ENCODE measurements around the gene NAP1L4. TPM values are rescaled to one million over a fixed set of nuclear protein-coding genes. Genes with fewer than 3 reads are reported as not detected.

The NAP1L4 gene
- total and polyA plus RNA-seq, 2 of the 8 experiments (the other 6 are each of a cell fraction or from before 2014, with no cell fraction given): 75.8 to 194 TPM

GRCh38 chr11:2922655-2923054 is 69.5 kb downstream of the NAP1L4 start:
- no peak overlapping the region for H2AFZ ChIP-seq (ENCODE audit: low read length)
- H2BK20ac ChIP-seq (ENCODE audit: low read length): no peak overlapping the region
- H3K4me3 ChIP-seq (ENCODE audit: extremely low read depth in 1 of 4, insufficient read depth in 2 of 4, low read depth in 3 of 4, low read length in 4 of 4): no peak overlapping the region
- H3K23me2 ChIP-seq (ENCODE audit: low read depth, low read length): no peaks in the 10 kb centered on the region
- H2BK12ac ChIP-seq (ENCODE audit: low read depth, low read length): no peak overlapping the region
- H4K8ac ChIP-seq (ENCODE audit: extremely low read depth, insufficient read depth, low read length): no peak overlapping the region
- no peak overlapping the region for H4K91ac ChIP-seq (replicated peaks; ENCODE audit: insufficient read length, low read length)
- WGBS, 2 experiments (ENCODE audit: extremely low coverage in 1 of 2, insufficient coverage in 1 of 2, insufficient read length in 1 of 2, insufficient replicate concordance in 2 of 2, low coverage in 1 of 2, low lambda C conversion rate in 2 of 2, missing lambda C conversion rate in 1 of 2): 90% methylated on average over 2 of the region's 3 CpGs; no CpG with 5 or more reads in 1 of the 2 experiments
- CTCF ChIA-PET (ENCODE audit: partially characterized antibody): interaction anchor here (2.1 to 2.6 kb wide), 2 partner anchors 36 to 391 kb away, joined by 8 to 9 read pairs; no protein-coding TSS in a partner anchor
- TF ChIP-seq TEAD4 (IDR thresholded peaks at IDR 0.05; ENCODE audit: low read depth, low read length) (no peak), HDAC6 (IDR thresholded peaks at IDR 0.05; ENCODE audit: low read depth, low read length) (no peak), SIRT6 (IDR thresholded peaks at IDR 0.05; ENCODE audit: low read length) (no peak), SAP30 (IDR thresholded peaks at IDR 0.05; ENCODE audit: insufficient read depth, insufficient replicate concordance, low read length) (no peak), SP2 (IDR thresholded peaks at IDR 0.05; ENCODE audit: low read length) (no peak), TAF7 (optimal IDR thresholded peaks at IDR 0.05; ENCODE audit: borderline replicate concordance, low read depth, low read length) (no peak), ZNF274 (IDR thresholded peaks at IDR 0.05; ENCODE audit: borderline replicate concordance, extremely low read depth, low read length) (no peak), POU5F1 (IDR thresholded peaks at IDR 0.05; ENCODE audit: low read depth, low read length) (no peak)
- TF ChIP-seq, protein P1, sequence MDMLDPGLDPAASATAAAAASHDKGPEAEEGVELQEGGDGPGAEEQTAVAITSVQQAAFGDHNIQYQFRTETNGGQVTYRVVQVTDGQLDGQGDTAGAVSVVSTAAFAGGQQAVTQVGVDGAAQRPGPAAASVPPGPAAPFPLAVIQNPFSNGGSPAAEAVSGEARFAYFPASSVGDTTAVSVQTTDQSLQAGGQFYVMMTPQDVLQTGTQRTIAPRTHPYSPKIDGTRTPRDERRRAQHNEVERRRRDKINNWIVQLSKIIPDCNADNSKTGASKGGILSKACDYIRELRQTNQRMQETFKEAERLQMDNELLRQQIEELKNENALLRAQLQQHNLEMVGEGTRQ (IDR thresholded peaks at IDR 0.05; ENCODE audit: low read length): no peak
- TF ChIP-seq, protein P2, sequence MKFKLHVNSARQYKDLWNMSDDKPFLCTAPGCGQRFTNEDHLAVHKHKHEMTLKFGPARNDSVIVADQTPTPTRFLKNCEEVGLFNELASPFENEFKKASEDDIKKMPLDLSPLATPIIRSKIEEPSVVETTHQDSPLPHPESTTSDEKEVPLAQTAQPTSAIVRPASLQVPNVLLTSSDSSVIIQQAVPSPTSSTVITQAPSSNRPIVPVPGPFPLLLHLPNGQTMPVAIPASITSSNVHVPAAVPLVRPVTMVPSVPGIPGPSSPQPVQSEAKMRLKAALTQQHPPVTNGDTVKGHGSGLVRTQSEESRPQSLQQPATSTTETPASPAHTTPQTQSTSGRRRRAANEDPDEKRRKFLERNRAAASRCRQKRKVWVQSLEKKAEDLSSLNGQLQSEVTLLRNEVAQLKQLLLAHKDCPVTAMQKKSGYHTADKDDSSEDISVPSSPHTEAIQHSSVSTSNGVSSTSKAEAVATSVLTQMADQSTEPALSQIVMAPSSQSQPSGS (IDR thresholded peaks at IDR 0.05; ENCODE audit: low read length): no peak
- H3K18ac ChIP-seq (ENCODE audit: extremely low read depth, low read length): no peak overlapping the region
- H3K9ac ChIP-seq (replicated peaks in 1 of 4; ENCODE audit: extremely low read depth in 1 of 4, low read depth in 3 of 4, low read length in 3 of 4): no peak overlapping the region
- no peak for DNase-seq (ENCODE audit: low read depth in 1 of 2, low spot score in 2 of 2)
- POLR2A ChIA-PET (ENCODE audit: partially characterized antibody): interaction anchor here (1.0 kb wide), 1 partner anchor 17 kb away, joined by 3 read pairs; no protein-coding TSS in a partner anchor
- no peak overlapping the region for H3K23ac ChIP-seq (ENCODE audit: insufficient read length)
- no peaks in the 10 kb centered on the region for H3K79me2 ChIP-seq (ENCODE audit: control insufficient read depth in 1 of 2, insufficient read depth in 2 of 2, low read length in 2 of 2)
- no peaks in the 10 kb centered on the region for H3K9me3 ChIP-seq (ENCODE audit: insufficient read depth in 2 of 2, low read depth in 1 of 2, low read length in 1 of 2)
- no peak for FAIRE-seq
- H3K36me3 ChIP-seq (ENCODE audit: control insufficient read depth in 2 of 4, insufficient read depth in 4 of 4, low read length in 3 of 4): no peaks in the 10 kb centered on the region
- no peaks in the 10 kb centered on the region; a peak in 1 of 7 replicates for H3K4me1 ChIP-seq (replicated peaks in 1 of 4; ENCODE audit: control insufficient read depth in 3 of 4, insufficient read depth in 4 of 4, low read length in 3 of 4)
- no peak overlapping the region for H2AK5ac ChIP-seq (ENCODE audit: low read depth, low read length)
- no peak overlapping the region for H3K14ac ChIP-seq (ENCODE audit: insufficient read length)
- peaks cover 5 to 18% (median 13%) of the 10 kb centered on the region in 4 experiments for H3K27me3 ChIP-seq (replicated peaks in 1 of 4; ENCODE audit: control insufficient read depth in 3 of 4, extremely low read depth in 1 of 4, insufficient read depth in 3 of 4, low read length in 3 of 4)
- no peak overlapping the region for H2BK15ac ChIP-seq (ENCODE audit: low read length)
- no peak overlapping the region for H3K27ac ChIP-seq (ENCODE audit: low read depth, low read length)
- H3K4me2 ChIP-seq (ENCODE audit: insufficient read depth in 1 of 2, low read depth in 2 of 2, low read length in 2 of 2): no peak overlapping the region
- H3K79me1 ChIP-seq (ENCODE audit: low read depth, low read length): no peaks in the 10 kb centered on the region
- no peak overlapping the region for H3K56ac ChIP-seq (replicated peaks; ENCODE audit: insufficient read length, low read depth, low read length)
- no peak overlapping the region for H2BK120ac ChIP-seq (replicated peaks; ENCODE audit: low read depth, low read length)
- H3K4ac ChIP-seq (replicated peaks; ENCODE audit: insufficient read length, low read depth, low read length): no peak overlapping the region
- H4K5ac ChIP-seq (ENCODE audit: insufficient read length, low read depth, low read length): no peak overlapping the region
- peaks cover 4% of the 10 kb centered on the region in 2 experiments for H4K20me1 ChIP-seq (replicated peaks in 1 of 2; ENCODE audit: control insufficient read depth in 1 of 2, insufficient read depth in 2 of 2, low read length in 2 of 2)
- no peak overlapping the region for H2BK5ac ChIP-seq (ENCODE audit: low read depth, low read length)

Measured in H1 (cell line).